A673 (cell line): ENCODE data around the gene MPV17.

ENCODE experiments used
- EZH2 ChIP-seq: fragments of 200-600 bp; sonication (generic); IDR thresholded peaks from 2 replicates; pipeline ENCODE4 v1.6.1; 2017; ENCODE audit warnings: borderline replicate concordance, low read depth, mild to moderate bottlenecking, mixed read lengths, antibody characterized with exemption, low read length; ENCODE audit not compliant: poor library complexity, severe bottlenecking
- TF ChIP-seq, protein P1 (sequence below): fragments of 300-800, 200-600 bp; sonication (generic); conservative IDR thresholded peaks from 2 replicates; pipeline ENCODE4 v1.5.1; 2017; ENCODE audit warnings: low read depth, mild to moderate bottlenecking, antibody characterized with exemption, low read length, moderate library complexity, mixed read lengths

DNA sequence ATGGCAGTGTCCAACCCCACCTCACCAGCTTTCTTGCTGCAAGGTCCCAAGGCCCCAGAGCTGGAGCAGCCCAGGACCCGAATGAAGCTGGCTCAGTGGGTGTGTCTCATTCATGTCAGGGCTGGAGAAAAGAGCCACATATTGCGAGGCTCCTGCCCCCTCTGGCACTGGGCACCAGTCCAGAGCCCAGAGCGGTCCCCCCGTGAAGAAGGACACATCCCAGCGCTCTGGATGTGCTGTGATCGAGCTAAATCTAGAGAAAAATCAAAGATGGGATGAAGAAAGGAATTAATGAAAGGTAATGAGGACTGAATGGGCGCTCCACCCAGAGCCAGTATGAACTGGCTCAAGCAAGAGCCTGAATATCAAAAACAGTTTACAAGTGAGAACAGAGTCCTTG, 13.3 kb upstream of the MPV17 start:
- TF ChIP-seq, protein P1, sequence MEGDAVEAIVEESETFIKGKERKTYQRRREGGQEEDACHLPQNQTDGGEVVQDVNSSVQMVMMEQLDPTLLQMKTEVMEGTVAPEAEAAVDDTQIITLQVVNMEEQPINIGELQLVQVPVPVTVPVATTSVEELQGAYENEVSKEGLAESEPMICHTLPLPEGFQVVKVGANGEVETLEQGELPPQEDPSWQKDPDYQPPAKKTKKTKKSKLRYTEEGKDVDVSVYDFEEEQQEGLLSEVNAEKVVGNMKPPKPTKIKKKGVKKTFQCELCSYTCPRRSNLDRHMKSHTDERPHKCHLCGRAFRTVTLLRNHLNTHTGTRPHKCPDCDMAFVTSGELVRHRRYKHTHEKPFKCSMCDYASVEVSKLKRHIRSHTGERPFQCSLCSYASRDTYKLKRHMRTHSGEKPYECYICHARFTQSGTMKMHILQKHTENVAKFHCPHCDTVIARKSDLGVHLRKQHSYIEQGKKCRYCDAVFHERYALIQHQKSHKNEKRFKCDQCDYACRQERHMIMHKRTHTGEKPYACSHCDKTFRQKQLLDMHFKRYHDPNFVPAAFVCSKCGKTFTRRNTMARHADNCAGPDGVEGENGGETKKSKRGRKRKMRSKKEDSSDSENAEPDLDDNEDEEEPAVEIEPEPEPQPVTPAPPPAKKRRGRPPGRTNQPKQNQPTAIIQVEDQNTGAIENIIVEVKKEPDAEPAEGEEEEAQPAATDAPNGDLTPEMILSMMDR: no peak
- TF ChIP-seq EZH2: no peak
